Measurements from ENCODE around the gene CELA2A.
"Not testable (repeated sequence)": the region's sequence is repeated elsewhere in the genome, so short reads cannot be mapped to it uniquely, and the experiment has no call there.

CELA2A gene

DNA sequence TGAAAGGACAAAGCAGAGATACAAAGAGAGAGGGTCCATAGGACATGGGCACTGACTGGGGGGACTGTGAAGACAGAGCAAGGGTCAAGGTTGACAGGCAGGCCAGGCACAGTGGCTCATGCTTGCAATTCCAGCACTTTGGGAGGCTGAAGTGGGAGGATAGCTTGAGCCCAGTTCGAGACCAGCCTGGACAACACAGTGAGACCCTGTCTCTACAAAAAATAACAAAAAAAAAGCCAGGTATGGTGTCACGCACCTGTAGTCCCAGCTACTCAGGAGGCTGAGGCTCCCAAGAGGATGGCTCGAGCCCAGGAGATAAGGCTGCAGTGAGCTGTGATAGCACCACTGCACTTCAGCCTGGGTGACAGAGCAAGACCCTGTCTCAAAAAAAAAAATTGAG is 63.1 kb downstream of the CELA2A start:
- no peak overlapping the region for H3K9ac ChIP-seq (ENCODE audit: low read length)
- no peaks in the 10 kb centered on the region for H3K27me3 ChIP-seq (ENCODE audit: control insufficient read depth, insufficient read depth, low read length)
- no peaks in the 10 kb centered on the region for H3K9me3 ChIP-seq (ENCODE audit: control insufficient read depth, low read length)
- peaks cover 6% of the 10 kb centered on the region for H3K4me1 ChIP-seq (ENCODE audit: control insufficient read depth, insufficient read depth, low read length)
- H3K4me3 ChIP-seq (ENCODE audit: low read length) = no peak overlapping the region
- H3K36me3 ChIP-seq (ENCODE audit: control insufficient read depth, insufficient read depth, low read length) = no peaks in the 10 kb centered on the region

DNA sequence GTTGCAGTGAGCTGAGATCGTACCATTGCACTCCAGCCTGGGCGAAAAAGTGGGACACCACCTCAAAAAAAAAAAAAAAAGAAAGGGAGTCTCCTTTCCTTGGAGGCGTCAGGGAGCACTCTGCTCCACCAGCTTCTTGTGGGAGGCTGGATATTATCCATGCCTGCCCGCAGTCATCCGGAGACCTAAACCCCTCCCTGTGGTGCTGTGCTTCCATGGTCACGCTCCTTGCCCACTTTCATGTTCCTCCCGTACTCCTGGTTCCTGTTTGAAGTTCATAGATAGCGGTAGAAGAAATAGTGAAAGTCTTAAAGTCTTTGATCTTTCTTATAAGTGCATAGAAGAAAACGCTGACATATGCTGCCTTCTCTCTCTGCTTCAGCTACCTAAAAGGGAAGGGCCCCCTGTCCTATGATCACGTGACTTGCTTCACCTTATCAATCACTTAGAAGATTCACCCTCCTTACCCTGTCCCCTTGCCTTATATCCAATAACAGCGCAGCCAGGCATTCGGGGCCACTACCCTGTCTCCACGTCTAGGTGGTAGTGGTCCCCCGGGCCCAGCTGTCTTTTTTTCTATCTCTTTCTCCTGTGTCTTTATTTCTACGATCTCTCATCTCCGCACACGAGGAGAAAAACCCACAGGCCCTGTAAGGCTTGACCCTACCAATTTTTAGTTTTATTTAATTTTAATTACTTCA is 64.8 kb downstream of the CELA2A start:
- peaks cover 14% of the 10 kb centered on the region for H3K4me1 ChIP-seq (ENCODE audit: control insufficient read depth, insufficient read depth, low read length)
- H3K4me3 ChIP-seq (ENCODE audit: low read length); H3K36me3 ChIP-seq (ENCODE audit: control insufficient read depth, insufficient read depth, low read length); H3K9me3 ChIP-seq (ENCODE audit: control insufficient read depth, low read length); H3K9ac ChIP-seq (ENCODE audit: low read length); H3K27me3 ChIP-seq (ENCODE audit: control insufficient read depth, insufficient read depth, low read length): not testable (repeated sequence)

Data from mucosa of stomach (tissue), 1 donor.